GM19463 (cell line): Measurements from ENCODE around the gene TUBB.
"Not testable (repeated sequence)": the region's sequence is repeated elsewhere in the genome, so short reads cannot be mapped to it uniquely, and the experiment has no call there.

Source experiments
- ATAC-seq: cut with Tn5 transposase; IDR thresholded peaks from one replicate; pipeline ENCODE4 v1.9.1; 2021; ENCODE audit warnings: mild to moderate bottlenecking, moderate library complexity; ENCODE audit not compliant: unreplicated experiment

TUBB gene

GRCh38 chr6:30756405-30757003, 36.4 kb downstream of the TUBB start:
- ATAC-seq: not testable (repeated sequence)

GRCh38 chr6:30757261-30757904, 37.2 kb downstream of the TUBB start:
- no peak for ATAC-seq

- no peak for ATAC-seq
Measured at GRCh38 chr6:30759575-30760239, 39.6 kb downstream of the TUBB start.

GRCh38 chr6:30760549-30760948, 40.4 kb downstream of the TUBB start:
- ATAC-seq: no peak

GRCh38 chr6:30761791-30762429, 41.8 kb downstream of the TUBB start:
- ATAC-seq: no peak

GRCh38 chr6:30763155-30763617, 43.0 kb downstream of the TUBB start:
- ATAC-seq: no peak

GRCh38 chr6:30763618-30764489, 43.7 kb downstream of the TUBB start:
- peak; percentile 42 for ATAC-seq

GRCh38 chr6:30764490-30765043, 44.4 kb downstream of the TUBB start:
- ATAC-seq: not testable (repeated sequence)

- ATAC-seq: not testable (repeated sequence)
Measured at GRCh38 chr6:30765495-30765894, 45.3 kb downstream of the TUBB start.

GRCh38 chr6:30766461-30767157, 46.5 kb downstream of the TUBB start:
- ATAC-seq: no peak

GRCh38 chr6:30767158-30767943, 47.2 kb downstream of the TUBB start:
- ATAC-seq: peak; percentile 57

- ATAC-seq: no peak
Measured at GRCh38 chr6:30767944-30768301, 47.8 kb downstream of the TUBB start.

GRCh38 chr6:30768634-30769087, 48.5 kb downstream of the TUBB start:
- no peak for ATAC-seq

- no peak for ATAC-seq
Measured at GRCh38 chr6:30769088-30769852, 49.1 kb downstream of the TUBB start.

GRCh38 chr6:30769853-30770524, 49.8 kb downstream of the TUBB start:
- ATAC-seq: no peak

- ATAC-seq: no peak
Measured at GRCh38 chr6:30770592-30770991, 50.4 kb downstream of the TUBB start.

GRCh38 chr6:30774701-30775100, 54.5 kb downstream of the TUBB start:
- ATAC-seq: no peak
